GM18511 (cell line): ENCODE results near the gene COL28A1.

Experiments
- ATAC-seq: cut with Tn5 transposase; IDR thresholded peaks from one replicate; pipeline ENCODE4 v1.9.1; 2021; ENCODE audit warnings: mild to moderate bottlenecking, moderate library complexity; ENCODE audit not compliant: unreplicated experiment

Gene COL28A1

DNA sequence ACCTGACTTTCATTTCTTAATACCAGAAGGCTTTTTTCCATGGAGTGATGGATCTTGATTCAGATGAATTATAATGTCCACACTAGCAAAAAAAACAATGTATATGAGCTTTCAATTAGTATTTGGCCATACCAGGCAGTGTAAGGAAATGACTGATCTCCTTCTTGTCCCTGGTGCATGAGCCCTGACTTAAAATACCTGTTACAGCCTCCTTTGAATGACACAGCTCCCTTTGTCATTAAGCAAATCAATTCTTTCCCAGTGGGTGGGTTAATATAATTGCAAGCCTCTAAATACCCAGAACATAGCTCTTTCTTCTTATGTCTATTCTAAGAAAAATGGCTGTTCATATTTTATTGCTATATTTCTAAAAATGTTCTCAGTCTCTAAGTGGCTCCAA, 188.6 kb downstream of the COL28A1 start:
- ATAC-seq = no peak

DNA sequence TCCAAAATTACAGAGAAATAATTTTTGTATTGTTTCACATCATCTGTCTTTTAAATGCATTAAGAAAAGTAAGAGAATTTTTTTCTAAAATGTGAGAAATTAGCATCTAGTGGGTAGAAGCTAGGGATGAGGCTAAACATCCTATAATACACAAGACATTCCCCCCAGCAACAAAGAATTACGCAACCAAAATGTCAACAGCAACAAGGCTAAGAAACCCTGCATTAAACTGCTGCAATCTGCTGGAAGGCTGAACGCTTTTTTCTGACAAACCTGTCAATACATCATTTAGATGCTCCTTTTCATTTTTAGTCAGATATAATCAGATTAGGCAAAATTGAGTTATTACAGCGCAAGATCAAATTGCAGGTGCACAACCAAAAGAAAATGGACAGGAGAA, 191.1 kb downstream of the COL28A1 start:
- ATAC-seq = no peak

DNA sequence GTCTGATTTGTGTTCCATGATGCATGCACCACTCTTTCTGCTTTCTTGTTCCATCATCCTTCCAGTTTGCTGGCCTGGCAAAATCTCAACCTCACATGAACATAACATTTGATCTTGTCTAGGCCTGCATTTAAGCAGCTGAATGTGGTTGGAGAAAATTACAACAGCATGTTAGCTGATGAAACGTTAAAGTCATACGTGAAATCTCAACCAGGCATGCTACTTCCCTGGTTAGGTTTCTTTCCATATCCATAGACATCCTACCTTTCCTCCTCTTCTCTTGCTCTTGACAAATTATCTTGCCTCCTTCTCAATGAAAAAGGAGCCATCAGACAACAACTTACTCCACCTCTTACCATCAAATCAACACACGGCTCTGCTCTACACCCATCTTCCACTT, 199.8 kb downstream of the COL28A1 start:
- ATAC-seq = no peak

DNA sequence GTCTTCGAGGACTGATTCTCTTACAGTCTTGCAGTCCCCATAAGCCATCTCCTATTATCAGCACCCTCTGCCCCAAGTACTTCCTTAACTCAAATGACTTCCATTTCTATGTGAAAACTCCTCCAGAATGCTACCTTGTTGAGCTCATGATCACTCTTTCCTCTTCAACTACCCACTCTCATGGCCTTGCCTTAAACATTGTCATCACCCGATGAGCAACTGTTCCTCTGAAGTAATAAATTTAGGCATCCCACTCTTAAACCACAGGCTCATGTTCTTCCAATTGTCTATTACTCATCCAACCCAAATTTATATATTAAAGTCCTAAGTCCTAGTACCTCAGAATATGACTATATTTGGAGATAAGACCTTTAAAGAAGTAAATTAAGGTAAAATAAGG, 200.5 kb downstream of the COL28A1 start:
- no peak for ATAC-seq

DNA sequence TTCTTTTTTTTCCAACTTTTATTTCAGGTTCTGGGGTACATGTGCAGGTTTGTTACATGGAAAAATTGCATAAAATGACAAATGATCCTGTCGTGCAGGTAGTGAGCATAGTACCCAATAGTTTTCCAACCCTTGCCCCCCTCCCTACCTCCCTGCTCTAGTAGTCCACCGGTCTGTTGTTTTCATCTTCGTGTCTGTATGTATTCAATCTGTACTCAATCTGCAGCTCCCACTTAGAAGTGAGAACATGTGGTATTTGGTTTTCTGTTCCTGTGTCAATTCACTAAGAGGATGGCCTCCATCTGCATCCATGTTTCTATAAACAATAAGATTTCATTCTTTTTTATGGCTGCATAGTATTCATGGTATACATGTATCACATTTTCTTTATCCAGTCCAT, 202.1 kb downstream of the COL28A1 start:
- no peak for ATAC-seq

DNA sequence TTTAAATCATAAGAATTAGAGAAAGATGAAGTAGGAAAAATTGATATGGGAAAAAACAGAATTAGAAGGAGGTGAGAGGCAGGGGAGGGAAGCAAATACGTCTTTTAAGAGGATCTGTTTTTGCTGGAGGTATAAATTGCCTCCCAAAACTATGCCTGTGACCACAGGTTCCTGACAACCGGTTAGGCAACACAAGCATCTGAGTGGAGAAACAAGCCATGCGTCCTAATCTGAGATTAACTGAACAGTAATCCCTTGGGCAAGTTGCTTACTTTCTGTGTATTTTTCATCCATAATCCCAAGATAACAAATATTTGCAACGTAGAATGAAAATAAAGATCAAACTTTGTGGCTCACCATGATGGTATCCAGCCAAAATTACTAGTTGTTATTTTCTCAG, 204.2 kb downstream of the COL28A1 start:
- ATAC-seq = no peak

DNA sequence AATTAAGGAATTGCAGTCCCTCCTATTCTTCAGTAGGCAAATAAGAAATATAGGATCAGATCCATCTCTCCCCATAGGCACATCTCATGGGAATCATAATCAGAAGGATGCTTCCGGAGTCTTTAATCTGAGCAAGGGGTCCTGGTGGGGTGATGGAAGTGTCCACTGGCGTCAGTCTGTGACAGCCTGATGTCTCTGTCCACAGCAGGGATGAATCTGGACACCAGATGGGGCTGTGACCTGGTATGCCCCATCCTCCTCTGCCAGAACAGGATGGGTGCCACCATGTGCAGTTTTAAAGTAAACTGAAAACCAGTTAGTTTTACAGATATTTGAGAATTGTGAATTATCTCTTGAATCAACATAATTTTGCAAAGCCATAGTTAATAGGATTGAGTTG, 204.7 kb downstream of the COL28A1 start:
- ATAC-seq = no peak

DNA sequence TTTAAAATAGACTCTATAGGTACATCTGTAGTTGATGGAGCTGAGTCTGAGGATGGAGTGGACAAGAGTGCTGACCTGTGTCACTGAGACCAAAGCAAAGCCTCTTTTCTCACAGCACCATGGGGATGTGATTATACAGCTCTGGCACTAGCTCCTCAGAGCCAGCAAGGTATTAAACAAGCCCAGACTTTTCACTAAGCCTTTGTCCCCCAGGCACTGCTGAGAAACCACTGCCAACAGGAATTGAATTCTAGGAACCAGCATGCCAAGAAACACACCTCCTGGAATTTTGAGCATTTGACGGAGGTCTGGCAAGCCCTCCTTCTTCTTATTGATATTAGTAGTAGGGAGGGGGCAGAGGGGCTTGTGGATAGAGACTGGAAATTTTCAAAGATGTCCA, 206.3 kb downstream of the COL28A1 start:
- ATAC-seq = no peak

DNA sequence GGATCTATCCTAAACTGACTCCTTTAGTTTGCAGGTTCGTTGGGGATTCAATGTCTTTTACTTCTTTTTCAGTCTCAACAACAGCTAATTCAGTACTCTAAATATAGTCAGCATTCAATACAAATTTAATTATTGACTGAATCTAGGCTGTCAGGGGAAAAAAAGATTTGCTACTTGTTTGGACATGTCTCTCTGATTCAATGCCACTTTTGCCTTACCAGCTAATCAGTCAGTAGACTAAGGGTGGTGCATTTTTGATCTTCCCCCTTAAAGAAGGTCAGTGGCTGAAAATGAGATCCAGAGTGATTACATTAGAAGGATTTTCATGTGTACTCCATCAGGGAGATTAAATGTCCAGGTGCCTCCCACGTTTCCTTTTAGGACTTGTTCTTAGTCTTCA, 208.2 kb downstream of the COL28A1 start:
- ATAC-seq = no peak

DNA sequence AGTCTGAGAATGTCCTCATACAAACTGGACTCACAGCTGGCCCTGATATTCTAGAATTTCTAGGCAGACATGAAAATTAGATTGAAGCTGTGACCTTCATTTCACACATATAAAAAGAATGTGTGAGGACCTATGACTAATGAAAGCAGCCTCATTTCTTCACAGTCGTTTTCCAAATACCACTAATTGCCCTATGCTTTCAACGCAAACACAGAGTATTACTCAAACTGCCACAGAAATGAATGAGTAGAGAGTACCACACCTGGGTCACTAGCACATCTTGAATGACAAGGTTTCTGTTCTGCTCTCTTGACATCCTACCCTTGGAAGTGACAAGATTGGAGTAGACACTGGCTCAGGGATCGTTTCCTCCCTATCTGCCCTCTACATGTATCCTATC, 211.0 kb downstream of the COL28A1 start:
- no peak for ATAC-seq

DNA sequence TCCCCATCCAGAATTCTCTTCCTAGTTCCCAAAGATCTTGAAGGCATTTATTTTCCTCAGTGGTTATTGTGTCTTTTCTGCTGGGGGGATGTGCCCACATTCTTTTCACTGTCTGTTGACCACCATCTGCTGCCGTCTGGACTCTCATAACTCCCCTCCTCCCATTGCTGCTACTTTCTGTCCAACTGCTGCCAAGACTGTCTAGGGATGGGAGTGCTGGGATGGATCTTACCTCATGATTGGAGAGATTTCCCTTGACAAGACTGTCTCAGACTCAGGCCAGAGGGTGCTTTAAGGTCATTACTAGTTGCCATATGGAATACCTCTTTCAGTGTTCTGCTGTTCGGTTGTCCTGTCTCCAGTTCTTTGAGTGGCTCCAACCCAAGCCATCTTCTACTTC, 211.8 kb downstream of the COL28A1 start:
- no peak for ATAC-seq

DNA sequence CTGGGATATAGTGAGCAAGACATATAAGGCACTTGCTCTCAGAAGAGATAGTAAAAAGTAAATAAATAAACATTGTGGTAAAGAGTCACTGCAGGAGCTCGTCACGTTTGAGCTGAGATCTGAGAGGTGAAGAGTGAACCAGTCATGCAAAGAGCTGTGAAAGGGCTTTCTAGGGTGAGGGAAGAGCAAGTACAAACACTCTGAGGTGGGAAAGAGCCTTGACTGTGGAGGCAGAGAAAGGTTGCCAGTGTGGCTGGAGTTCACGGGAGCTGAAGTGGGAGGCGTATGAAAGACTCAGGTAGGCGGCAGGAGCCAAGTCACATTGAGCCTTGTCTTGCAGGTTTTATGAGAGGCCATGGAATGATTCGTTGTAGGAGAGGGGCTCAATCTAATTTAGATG, 212.3 kb downstream of the COL28A1 start:
- peak; percentile 81 for ATAC-seq

DNA sequence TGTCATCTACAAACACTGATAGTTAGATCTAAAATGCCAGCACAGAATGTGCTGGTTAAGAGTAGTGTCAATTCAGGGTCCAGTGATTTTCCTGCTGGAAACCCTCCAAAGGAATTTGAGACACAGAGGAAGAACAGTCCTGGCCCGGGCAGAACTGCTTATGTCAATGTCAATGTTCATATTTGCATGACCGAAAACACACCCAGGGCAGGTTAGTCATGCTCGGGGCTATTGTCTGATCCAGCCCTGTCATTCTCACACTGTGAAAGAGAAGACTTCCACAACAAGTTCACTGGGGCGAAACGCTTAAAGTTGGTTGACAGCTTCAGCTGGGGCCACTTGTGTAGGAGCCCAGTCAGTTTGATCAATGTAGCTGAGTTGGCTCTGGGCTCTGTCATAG, 214.0 kb downstream of the COL28A1 start:
- peak; percentile 89 for ATAC-seq

DNA sequence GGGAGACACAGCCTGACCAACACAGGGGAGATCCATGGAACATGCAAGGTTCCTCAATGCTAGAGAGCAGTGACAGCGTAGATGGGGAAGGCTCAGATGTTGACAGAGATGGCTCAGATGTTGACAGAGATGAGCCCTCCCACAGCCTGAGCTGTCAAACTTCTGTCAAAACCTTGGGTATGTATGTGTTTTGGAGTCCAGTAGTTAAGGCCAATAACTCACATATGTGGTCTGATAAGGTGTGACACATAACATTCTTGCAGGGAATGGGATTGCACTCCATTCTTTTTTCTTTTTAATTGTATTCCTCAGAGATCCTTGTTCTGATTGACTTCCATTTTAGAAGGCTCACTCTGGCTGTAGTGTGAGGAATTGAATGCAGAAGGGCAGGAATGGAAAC, 217.1 kb downstream of the COL28A1 start:
- no peak for ATAC-seq

DNA sequence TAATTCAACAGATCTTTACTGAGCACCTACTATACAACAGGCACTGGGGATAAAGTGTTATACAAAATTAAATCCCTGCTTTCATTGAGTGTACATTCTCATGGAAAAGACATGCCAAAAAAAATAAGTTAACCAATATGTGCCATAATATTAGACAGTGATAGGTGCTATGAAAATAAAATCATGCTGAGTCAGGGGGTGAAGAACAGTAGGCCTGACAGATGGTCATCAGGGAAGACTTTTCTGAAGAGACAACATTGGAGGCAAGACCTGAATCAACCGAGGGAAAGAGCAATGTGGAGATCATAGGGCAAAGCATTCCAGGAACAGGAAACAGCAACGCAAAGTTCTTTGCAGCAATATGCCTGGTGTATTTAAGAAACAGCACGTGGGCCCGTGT, 217.8 kb downstream of the COL28A1 start:
- no peak for ATAC-seq

DNA sequence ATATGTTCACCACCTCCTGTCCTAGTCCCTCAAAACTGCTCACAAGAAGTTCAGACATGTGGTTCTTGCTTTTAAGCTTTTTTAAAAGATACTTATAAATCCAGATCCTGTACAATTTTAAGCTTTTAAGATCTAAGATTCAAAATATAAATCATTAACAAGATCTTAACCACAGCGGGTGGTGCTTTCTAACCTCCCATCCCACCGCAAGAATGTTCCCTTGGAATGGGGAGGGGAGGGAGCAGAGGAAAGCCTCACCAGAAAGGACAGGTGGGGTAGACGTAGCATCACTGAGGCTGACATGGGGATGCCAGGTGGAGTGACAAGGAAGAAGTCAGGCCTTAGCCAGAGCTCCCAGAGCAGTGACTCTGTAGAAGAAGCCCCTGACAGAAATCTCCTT, 219.8 kb downstream of the COL28A1 start:
- ATAC-seq = no peak

DNA sequence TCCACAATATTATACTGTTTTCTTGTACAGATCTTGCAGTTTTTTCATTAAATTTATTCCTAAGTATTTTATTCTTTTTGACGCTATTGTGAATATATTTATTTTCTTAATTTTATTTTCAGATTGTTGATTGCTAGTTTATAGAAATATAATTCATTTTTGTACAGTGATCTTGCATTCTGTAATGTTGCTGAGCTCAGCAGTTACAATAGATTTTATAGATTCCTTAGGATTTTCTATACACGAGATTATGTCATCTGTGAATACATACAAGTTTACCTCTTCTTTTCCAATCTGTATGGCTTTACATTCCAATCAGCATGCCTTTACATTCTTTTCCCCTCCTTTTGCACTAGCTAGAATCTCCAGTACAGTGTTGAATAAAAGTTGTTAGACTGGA, 223.3 kb downstream of the COL28A1 start:
- no peak for ATAC-seq

DNA sequence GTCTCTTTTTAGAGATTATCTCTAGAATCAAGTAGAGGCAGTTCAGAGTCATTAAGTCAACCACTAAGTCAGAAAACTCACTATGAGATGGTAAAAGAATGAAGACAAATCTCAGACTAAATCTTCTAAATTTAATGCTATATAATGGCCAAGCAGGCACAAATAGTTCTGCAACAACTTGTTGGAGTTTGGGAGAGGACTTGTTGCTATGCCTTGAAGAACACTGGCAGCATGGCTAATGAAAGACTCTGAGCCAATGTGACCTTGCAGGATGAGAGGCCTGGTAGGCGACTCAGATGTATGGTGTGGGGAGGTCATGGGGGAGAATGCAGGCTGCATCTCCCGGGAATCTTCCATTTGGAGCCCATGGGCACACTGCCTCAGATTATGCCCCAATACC, 224.7 kb downstream of the COL28A1 start:
- no peak for ATAC-seq

DNA sequence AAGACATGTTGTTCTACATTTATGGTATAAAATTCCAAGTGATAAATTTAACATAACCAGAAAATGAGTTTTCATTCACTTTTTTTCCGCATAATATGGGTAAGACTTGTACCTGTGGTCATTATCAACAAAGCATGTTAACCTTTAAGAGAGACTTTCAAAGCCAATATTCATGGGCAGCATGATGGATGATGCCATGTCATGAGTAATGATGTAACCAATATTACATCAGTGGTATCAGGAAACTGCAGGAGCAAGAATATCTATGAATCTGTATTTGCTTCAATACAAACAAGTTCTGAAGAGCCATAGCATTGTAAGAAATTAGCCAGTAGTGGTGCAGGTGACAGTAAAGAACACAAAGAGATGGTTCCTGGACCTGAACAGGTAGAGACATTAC, 226.5 kb downstream of the COL28A1 start:
- no peak for ATAC-seq
